Measurements from ENCODE around the gene HOXB3.

DNA sequence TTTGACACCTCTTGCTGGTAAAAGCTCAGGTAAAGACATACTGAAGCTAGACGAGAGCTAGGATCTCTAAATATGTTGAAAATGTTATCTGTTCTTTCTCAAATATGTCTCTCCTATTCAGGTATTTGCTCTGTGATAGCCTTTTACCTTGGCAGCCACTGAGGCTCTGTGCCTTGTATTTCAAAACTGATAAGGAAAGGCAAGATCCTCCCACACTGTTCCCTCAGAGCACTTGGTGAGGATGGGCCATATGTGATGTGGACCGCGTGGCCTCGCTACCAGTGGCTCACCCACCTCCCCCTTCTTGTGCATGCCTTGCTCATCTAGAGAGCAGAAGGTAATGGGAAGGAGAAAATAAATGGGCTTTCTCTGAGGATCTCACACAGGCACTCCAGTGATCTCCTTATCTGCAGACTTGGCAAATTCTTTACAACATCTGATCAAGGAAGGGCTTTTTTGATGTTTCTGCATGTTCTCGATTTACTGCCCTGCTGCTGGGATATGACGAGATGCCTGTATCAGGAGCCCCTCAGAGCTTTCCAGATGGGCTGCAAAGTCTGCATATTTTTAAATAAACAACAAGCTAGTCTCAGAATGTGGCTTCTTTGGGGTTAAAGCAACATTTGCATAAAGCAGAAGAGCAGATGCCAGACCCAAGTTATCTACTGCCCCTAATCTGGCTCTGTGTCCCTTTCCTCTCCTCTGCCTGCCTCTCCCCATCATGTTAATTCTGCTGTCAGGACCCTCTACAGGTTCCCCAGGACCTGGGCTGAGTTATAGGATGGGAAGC, 76.2 kb downstream of the HOXB3 start:
- TF ChIP-seq POLR2AphosphoS5 (IDR thresholded peaks at IDR 0.05) (no peak), CTCF (IDR thresholded peaks at IDR 0.05) (no peak)

Measured in prostate gland (tissue), 2 donors.